ENCODE data around the gene POLR1H. TPM values are rescaled to one million over a fixed set of nuclear protein-coding genes. Genes with fewer than 3 reads are reported as not detected.

The POLR1H gene
- total and polyA plus RNA-seq, 2 experiments from 2014 or later: 28.1 to 93.6 TPM

GRCh38 chr6:30043744-30044143, 17.3 kb upstream of the POLR1H start:
- H3K27me3 Mint-ChIP-seq (ENCODE audit: insufficient read depth, low read depth, poor library complexity): no peaks in the 10 kb centered on the region
- no peak for ATAC-seq
- Histone ChIP-seq H3K4me1 (ENCODE audit: insufficient read depth) (no peaks in the 10 kb centered on the region), H3K27ac (ENCODE audit: low read depth) (no peak overlapping the region), H3K36me3 (ENCODE audit: insufficient read depth) (no peaks in the 10 kb centered on the region), H3K4me2 (no peak overlapping the region), H3K4me3 (no peak overlapping the region), H3K79me2 (replicated peaks; ENCODE audit: insufficient read depth) (no peaks in the 10 kb centered on the region), H3K27me3 (ENCODE audit: insufficient read depth) (no peaks in the 10 kb centered on the region), H2AFZ (no peak overlapping the region), H4K20me1 (replicated peaks; ENCODE audit: insufficient read depth) (no peaks in the 10 kb centered on the region; the same call in 1 of the 2 replicates), H3F3A (replicated peaks; ENCODE audit: low read depth) (no peaks in the 10 kb centered on the region), H3K9me2 (ENCODE audit: insufficient read depth) (no peaks in the 10 kb centered on the region)
- TF ChIP-seq ZNF331 (CRISPR knock-in tag; IDR thresholded peaks at IDR 0.05; ENCODE audit: low read depth) (no peak), REST (IDR thresholded peaks at IDR 0.05; ENCODE audit: unreplicated experiment) (no peak), CTCF (conservative IDR thresholded peaks at IDR 0.05; ENCODE audit: low read depth in 2 of 2) (no peak), ZNF462 (CRISPR knock-in tag; IDR thresholded peaks at IDR 0.05) (no peak), EZH2 (IDR thresholded peaks at IDR 0.05; ENCODE audit: low read depth, unreplicated experiment) (no peak)
- H3K36me3 Mint-ChIP-seq (ENCODE audit: low read depth): no peaks in the 10 kb centered on the region
- no peaks in the 10 kb centered on the region for H3K4me1 Mint-ChIP-seq
- no peak for DNase-seq (ENCODE audit: low spot score)
- H3K9me3 Mint-ChIP-seq: no peaks in the 10 kb centered on the region
- H3K27ac Mint-ChIP-seq: no peak overlapping the region
- H3K4me3 Mint-ChIP-seq: no peak overlapping the region

Measured in GM23338 (cell line).